GM12873 (cell line): Measurements from ENCODE around the gene ACTN2.

Experiments used
- CTCF ChIP-seq: IDR thresholded peaks from 2 replicates; pipeline ENCODE4 v1.5.1; 2012; ENCODE audit warnings: low read depth, mild to moderate bottlenecking, moderate library complexity, low read length, control low read depth; ENCODE audit not compliant: insufficient read depth; ENCODE audit errors: missing control alignments

Gene ACTN2

GRCh38 chr1:236760986-236761385 is 74.7 kb downstream of the ACTN2 start:
- no peak for TF ChIP-seq CTCF

GRCh38 chr1:236761397-236762132 is 75.3 kb downstream of the ACTN2 start:
- no peak for TF ChIP-seq CTCF

GRCh38 chr1:236762410-236762809 is 76.1 kb downstream of the ACTN2 start:
- TF ChIP-seq CTCF: no peak

- TF ChIP-seq CTCF: no peak
Measured at GRCh38 chr1:236765831-236766230, 79.5 kb downstream of the ACTN2 start.

- no peak for TF ChIP-seq CTCF
Measured at GRCh38 chr1:236766506-236766905, 80.2 kb downstream of the ACTN2 start.

GRCh38 chr1:236767276-236767675 is 81.0 kb downstream of the ACTN2 start:
- TF ChIP-seq CTCF: no peak

- TF ChIP-seq CTCF: no peak
Measured at GRCh38 chr1:236768601-236769000, 82.3 kb downstream of the ACTN2 start.
